Activated naive CD8-positive, alpha-beta T cell treated with anti-CD3 and anti-CD28 coated beads, Interleukin-2, amount 50 U/mL, for 24 hours (primary cell): Measurements from ENCODE around the gene CLIP2.
"Not testable (repeated sequence)": the region's sequence is repeated elsewhere in the genome, so short reads cannot be mapped to it uniquely, and the experiment has no call there.

Experiments used
- ATAC-seq: fragments of 150-1000 bp; cut with Tn5 transposase; one replicate; pipeline ENCODE4 v1.10.0; 2021
- DNase-seq: peaks from one replicate; pipeline ENCODE4 v3.0.0; 2021
- H3K27ac Mint-ChIP-seq: one replicate; pipeline ENCODE4 v1.8.0; 2021; ENCODE audit warnings: mild to moderate bottlenecking, mixed read lengths
- H3K27me3 Mint-ChIP-seq: one replicate; pipeline ENCODE4 v1.8.0; 2021; ENCODE audit warnings: mixed read lengths
- H3K36me3 Mint-ChIP-seq: one replicate; pipeline ENCODE4 v1.8.0; 2021; ENCODE audit warnings: low read depth, mixed read lengths
- H3K4me1 Mint-ChIP-seq: one replicate; pipeline ENCODE4 v1.8.0; 2021; ENCODE audit warnings: mixed read lengths
- H3K4me3 Mint-ChIP-seq: one replicate; pipeline ENCODE4 v1.8.0; 2021; ENCODE audit warnings: mild to moderate bottlenecking, moderate library complexity, mixed read lengths
- H3K9me3 Mint-ChIP-seq: one replicate; pipeline ENCODE4 v1.8.0; 2021; ENCODE audit warnings: mixed read lengths

Gene CLIP2

DNA sequence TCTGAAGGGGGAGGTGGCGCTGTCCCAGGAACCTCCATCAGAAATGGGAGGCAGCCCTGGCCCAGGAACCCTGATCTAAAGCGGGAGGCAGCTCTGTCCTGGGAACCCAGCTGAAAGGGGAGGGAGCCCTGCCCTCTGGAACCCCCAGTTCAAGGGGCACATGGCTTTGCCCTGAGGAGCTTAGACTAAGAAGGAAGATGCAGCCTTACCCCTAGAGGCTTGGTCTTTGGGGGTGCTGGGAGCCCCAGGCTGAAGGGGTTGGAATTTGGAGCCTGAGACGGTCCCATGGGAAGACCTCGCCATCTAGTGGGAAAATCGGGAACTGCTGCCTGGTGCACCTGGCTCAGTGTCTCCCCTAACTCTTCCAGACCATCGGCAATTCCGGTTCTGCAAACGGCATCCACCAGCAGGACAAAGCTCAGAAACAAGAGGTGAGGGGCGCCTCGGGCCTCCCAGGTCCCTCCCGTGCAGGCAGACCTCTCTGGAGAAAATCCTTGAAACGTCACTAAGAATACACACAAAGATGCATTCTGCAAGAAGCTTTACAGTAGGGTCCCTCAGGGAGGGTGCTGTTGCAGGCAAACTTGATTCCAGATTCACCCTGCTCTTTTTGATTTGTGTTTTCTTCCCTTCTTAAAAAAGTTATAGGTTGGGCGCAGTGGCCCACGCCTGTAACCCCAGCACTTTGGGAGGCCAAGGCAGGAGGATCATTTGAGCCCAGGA lies 112.1 kb downstream of the CLIP2 start:
- Mint-ChIP-seq H3K36me3 (no peaks in the 10 kb centered on the region), H3K4me1 (no peaks in the 10 kb centered on the region), H3K4me3 (no peak overlapping the region), H3K27me3 (no peaks in the 10 kb centered on the region), H3K9me3 (no peaks in the 10 kb centered on the region), H3K27ac (no peak overlapping the region)
- ATAC-seq (peak; percentile 66), DNase-seq (peak; percentile 81)

DNA sequence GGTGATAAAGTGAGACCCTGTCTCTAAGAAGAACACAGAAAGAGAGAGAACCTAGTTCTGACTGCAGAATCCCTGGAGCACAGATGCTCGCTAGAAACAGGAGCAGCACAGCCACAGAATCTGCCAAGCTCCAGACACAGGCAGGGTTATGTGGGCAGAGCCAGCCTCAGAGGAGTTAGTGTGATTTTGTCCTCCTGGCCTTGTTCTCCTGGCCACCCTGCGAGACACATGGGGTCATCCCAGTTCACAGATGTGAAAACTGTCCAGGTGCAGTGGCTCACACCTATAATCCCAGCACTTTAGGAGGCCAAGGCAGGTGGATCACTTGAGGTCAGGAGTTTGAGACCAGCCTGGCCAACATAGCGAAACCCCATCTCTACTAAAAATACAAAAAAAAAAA lies 113.5 kb downstream of the CLIP2 start:
- H3K27me3 Mint-ChIP-seq = not testable (repeated sequence)

DNA sequence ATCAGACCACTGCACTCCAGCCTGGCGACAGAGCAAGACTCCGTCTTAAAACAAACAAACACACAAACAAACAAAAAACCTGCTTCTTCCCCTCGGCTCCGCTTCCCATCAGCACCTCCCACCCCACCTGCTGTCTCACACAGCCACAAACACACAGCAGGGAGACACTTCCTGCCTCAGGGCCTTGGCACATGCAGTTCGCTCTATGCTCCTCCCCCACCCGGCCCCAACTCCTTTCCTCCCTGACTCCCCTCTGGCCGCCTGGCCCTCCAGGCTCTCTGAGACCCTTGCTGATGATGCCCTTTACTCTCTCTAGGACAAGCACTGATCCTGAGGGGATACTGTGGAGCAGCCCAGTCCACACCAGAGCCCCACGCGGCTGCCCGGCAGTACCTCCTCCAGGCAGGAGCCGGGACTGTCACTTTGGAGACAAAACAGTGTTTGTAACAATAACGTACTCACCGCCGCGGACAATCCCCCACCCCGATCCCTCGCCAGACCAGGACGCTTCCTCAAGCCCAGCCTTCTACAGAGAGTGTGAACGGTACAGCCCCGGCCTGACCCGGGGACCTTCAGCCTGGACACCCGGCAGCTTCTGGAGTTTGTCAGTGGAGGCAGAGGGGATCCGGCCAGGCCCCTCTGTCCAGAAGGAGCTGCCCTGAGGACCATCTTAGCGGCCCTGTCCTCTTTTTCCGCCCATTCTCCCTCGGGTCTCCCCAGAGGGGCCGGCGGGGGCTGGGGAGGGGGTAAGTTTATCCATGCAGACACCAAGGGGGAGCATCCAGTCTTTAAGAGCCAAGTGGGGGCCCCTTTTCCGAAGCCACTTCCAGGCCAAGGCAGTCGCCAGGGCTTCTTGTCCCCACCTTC lies 114.5 kb downstream of the CLIP2 start:
- ATAC-seq (no peak), DNase-seq (no peak)
- Mint-ChIP-seq H3K36me3 (no peaks in the 10 kb centered on the region), H3K4me3 (no peak overlapping the region), H3K27ac (no peak overlapping the region), H3K4me1 (no peaks in the 10 kb centered on the region), H3K27me3 (no peaks in the 10 kb centered on the region), H3K9me3 (no peaks in the 10 kb centered on the region)

More for the DNA sequence above, 113.5 kb downstream of the CLIP2 start:
- not testable (repeated sequence) for H3K9me3 Mint-ChIP-seq, H3K36me3 Mint-ChIP-seq, H3K4me3 Mint-ChIP-seq, H3K27ac Mint-ChIP-seq, DNase-seq, ATAC-seq, H3K4me1 Mint-ChIP-seq

DNA sequence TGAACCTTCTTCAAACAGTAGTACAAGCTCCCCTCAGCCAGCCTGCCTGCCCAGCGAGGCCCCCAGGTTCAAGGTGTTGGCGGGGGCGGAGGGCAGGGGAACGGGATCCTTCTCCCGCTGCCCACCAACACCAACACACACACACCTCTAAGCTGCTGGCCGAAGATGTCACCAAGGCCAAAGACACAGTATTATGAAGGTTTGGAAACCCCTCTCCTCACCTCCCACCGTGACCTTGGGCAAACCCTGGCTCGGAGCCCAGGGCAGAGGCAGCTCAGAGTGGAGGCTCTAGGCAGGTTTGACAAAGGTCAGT lies 115.1 kb downstream of the CLIP2 start:
- Mint-ChIP-seq H3K9me3 (no peaks in the 10 kb centered on the region), H3K4me3 (no peak overlapping the region), H3K36me3 (no peaks in the 10 kb centered on the region), H3K27me3 (no peaks in the 10 kb centered on the region), H3K27ac (no peak overlapping the region), H3K4me1 (no peaks in the 10 kb centered on the region)
- ATAC-seq (no peak), DNase-seq (no peak)

DNA sequence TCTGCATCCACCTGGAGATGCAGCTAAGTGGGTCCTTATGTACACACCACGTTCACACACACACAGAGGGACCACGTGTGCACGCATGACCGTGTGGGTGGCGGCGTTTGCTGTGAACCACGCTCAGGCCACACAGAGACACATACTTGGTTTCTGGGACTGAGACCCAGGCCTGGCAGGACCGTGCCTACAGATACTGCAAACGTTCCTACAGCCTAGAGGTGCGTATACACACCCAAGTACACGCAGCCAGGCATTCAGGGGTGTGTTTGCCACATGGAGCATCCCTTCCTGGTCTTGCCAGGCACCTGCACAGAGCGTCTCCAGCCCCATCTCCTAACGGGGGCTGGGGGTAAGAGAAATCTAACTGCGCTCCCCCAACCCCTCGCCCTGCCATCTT lies 115.5 kb downstream of the CLIP2 start:
- no peak overlapping the region for H3K4me3 Mint-ChIP-seq
- no peaks in the 10 kb centered on the region for H3K27me3 Mint-ChIP-seq
- H3K27ac Mint-ChIP-seq = no peak overlapping the region
- no peaks in the 10 kb centered on the region for H3K36me3 Mint-ChIP-seq
- no peaks in the 10 kb centered on the region for H3K4me1 Mint-ChIP-seq
- DNase-seq (no peak), ATAC-seq (no peak)
- H3K9me3 Mint-ChIP-seq = no peaks in the 10 kb centered on the region

DNA sequence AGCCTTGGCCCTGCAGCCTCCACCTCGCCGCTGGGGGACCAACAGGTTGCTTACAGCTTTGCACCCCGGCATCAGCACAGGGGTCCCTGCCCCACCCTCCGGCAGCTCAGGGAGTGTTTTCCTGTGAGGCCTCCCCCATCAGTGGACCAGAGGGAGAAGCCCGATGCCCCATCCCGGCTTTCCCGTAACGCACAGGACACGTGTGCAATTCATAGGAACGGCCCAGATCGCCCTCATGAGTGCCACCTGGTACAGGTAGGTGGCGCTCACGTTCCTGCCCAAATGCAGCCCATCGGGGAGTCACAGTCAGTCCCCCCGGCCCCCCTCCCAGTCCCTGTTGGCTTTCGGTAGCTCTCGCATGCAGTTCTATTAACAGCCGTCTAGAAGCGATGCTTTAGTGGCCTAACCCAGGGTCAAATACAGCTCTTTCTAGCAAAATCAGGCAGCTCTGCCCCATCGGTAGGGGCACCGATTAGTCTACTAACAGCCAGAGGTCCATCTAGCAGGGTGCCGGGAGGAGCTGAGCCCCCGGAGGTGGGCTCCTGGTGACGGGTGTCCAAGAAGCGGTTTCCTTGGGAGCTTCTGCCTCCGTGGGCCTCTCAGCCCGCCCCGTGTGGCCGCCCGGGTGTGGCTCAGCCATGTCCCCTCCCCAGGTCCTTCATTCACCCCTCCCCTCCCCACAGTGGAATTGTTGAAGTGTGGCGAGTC lies 116.1 kb downstream of the CLIP2 start:
- Mint-ChIP-seq H3K4me1 (no peaks in the 10 kb centered on the region), H3K9me3 (no peaks in the 10 kb centered on the region), H3K27me3 (no peaks in the 10 kb centered on the region), H3K4me3 (no peak overlapping the region), H3K36me3 (no peaks in the 10 kb centered on the region), H3K27ac (no peak overlapping the region)
- ATAC-seq (no peak), DNase-seq (peak; percentile 12)

DNA sequence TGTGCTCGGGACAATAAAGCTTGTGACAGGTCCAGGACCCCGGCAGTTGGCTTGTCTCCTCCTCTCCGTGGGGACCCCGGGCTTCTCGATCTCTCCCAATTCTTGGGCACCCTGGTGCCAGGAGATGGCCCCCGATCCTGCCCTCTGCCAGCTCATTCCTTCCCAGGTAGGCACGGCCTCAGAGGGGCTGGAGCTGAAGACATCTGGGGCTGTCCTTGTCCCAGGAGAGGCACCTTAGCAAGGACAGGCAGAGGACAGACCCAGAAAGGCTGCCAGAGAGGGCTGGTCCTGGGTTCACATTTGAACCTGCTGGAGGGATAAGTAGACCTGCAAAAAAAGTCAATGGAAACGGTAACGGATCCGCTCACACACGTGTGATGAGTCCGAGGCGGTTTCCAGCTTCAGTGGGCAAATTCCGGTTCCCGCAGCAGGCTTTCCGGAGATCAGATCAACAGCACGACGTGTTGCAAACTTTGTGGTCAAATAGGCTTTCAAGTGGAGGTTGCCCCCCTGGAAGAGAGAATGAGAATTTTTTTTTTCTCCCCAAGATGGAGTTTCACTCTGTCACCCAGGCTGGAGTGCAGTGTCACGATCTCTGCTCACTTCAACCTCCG lies 116.8 kb downstream of the CLIP2 start:
- no peaks in the 10 kb centered on the region for H3K4me1 Mint-ChIP-seq
- no peaks in the 10 kb centered on the region for H3K27me3 Mint-ChIP-seq
- DNase-seq (no peak), ATAC-seq (no peak)
- H3K36me3 Mint-ChIP-seq = no peaks in the 10 kb centered on the region
- no peaks in the 10 kb centered on the region for H3K9me3 Mint-ChIP-seq
- H3K4me3 Mint-ChIP-seq = no peak overlapping the region
- H3K27ac Mint-ChIP-seq = no peak overlapping the region

DNA sequence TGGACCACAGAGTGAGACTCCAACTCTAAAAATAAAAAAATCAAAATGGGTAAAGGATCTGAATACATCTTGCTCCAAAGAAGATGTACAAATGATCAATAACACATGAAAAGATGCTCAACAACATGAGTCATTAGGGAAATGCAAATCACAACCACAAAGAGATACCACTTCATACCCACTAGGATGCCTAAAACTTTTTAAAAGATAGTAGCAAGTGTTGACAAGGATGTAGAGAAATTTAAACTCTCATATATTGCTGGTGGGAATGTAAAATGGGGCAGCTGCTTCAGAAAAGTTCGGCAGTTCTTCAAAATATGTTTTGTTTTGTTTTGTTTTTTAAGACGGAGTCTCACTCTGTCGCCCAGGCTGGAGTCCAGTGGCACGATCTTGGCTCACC lies 118.8 kb downstream of the CLIP2 start:
- Mint-ChIP-seq H3K4me3 (no peak overlapping the region), H3K9me3 (no peaks in the 10 kb centered on the region), H3K27me3 (no peaks in the 10 kb centered on the region), H3K4me1 (no peaks in the 10 kb centered on the region), H3K27ac (no peak overlapping the region), H3K36me3 (no peaks in the 10 kb centered on the region)
- no peak for ATAC-seq
- DNase-seq = no peak

DNA sequence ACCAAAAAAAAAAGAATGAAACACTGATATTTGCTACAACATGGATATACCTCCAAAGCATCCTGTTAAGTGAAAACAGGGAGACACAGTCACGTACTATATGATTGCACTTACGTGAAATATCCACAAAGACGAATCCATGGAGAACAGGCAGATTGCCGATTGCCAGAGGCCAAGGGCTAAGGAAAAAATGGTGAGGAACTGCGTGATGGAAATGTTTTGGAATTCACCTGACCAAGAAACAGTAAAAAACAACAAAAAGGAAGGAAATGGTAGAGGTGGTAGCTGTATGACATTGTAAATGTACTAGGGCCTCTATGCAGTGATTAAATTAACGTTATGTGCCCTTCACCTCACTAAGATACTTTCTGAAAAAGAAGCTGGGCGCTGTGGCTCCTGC lies 120.4 kb downstream of the CLIP2 start:
- no peak overlapping the region for H3K27ac Mint-ChIP-seq
- ATAC-seq = no peak
- H3K9me3 Mint-ChIP-seq = no peaks in the 10 kb centered on the region
- H3K4me1 Mint-ChIP-seq = no peaks in the 10 kb centered on the region
- no peaks in the 10 kb centered on the region for H3K27me3 Mint-ChIP-seq
- H3K4me3 Mint-ChIP-seq = no peak overlapping the region
- no peaks in the 10 kb centered on the region for H3K36me3 Mint-ChIP-seq
- DNase-seq = no peak

DNA sequence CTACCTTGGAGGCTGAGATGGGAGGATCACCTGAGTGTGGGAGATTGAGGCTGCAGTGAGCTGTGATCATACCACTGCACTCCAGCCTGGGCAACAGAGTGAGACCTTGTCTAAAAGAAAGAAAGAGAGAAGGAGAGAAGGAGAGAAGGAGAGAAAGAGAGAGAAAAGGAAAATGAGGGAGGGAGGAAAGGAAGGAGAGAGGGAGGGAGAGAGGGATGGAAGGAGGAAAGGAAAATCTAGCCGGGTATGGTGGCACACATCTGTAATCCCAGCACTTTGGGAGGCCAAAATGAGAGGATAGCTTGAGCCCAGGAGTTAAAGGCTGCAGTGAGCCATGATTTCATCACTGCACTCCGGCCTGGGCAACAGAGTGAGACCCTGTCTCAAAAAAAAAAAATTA lies 121.6 kb downstream of the CLIP2 start:
- no peaks in the 10 kb centered on the region for H3K36me3 Mint-ChIP-seq
- no peak overlapping the region for H3K4me3 Mint-ChIP-seq
- no peaks in the 10 kb centered on the region for H3K4me1 Mint-ChIP-seq

DNA sequence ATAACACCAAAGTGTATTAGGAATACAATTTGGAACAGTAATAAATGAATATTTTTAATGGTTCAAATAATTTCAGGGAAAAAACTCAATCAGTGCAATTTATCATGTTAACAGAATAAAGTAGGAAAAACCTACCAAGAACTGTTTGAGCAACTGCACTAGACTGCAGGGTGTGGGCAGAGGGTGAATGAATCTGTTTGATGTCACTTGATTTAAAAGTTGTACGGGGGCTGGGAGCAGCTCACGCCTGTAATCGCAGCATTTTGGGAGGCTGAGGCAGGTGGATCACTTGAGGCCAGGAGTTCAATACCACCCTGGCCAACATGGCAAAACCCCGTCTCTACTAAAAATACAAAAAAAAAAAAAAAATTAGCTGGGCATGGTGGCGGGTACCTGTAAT lies 122.4 kb downstream of the CLIP2 start:
- H3K27ac Mint-ChIP-seq, DNase-seq, H3K9me3 Mint-ChIP-seq, H3K27me3 Mint-ChIP-seq, H3K4me1 Mint-ChIP-seq, H3K36me3 Mint-ChIP-seq, H3K4me3 Mint-ChIP-seq, ATAC-seq: not testable (repeated sequence)

More for the DNA sequence above, 121.6 kb downstream of the CLIP2 start:
- ATAC-seq (no peak), DNase-seq (no peak)
- Mint-ChIP-seq H3K9me3 (no peaks in the 10 kb centered on the region), H3K27ac (no peak overlapping the region), H3K27me3 (no peaks in the 10 kb centered on the region)

DNA sequence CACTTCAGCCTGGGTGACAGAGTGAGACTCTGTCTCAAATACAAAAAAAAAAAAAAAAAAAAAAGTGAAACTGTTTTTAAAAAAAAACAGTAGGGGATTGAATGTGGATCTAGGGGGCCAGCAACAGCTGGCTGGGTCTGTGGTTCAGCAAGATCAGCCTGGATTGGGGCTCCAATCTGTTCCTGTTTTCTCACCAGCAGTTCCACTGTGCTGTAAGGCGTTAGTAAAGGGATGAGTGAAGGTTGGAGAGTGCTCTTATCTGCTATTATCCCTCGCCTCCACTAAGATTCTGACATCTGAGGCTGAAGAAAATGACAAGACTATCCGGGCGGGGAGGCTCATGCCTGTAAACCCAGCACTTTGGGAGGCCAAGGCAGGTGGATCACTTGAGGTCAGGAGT lies 122.8 kb downstream of the CLIP2 start:
- no peak for DNase-seq
- H3K9me3 Mint-ChIP-seq = no peaks in the 10 kb centered on the region
- H3K27me3 Mint-ChIP-seq = no peaks in the 10 kb centered on the region
- no peaks in the 10 kb centered on the region for H3K36me3 Mint-ChIP-seq
- no peak overlapping the region for H3K27ac Mint-ChIP-seq
- no peak overlapping the region for H3K4me3 Mint-ChIP-seq
- no peaks in the 10 kb centered on the region for H3K4me1 Mint-ChIP-seq
- no peak for ATAC-seq

DNA sequence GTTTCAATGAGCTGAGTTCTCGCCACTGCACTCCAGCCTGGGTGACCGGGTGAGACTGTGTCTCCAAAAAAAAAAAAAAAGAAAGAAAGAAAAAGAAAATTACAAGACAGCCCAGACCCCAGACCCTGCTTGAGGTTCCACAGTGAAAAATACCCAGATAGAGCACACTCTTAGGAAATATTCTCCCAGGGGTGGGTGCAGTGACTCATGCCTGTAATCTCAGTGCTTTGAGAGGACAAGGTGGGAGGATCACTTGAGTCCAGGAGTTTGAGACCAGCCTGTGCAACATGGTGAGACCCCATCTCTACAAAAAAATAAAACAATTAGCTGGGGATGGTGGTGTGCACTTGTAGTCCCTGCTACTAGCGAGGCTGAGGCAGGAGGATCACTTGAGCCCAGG lies 123.4 kb downstream of the CLIP2 start:
- no peak overlapping the region for H3K4me3 Mint-ChIP-seq
- no peaks in the 10 kb centered on the region for H3K9me3 Mint-ChIP-seq
- H3K36me3 Mint-ChIP-seq = no peaks in the 10 kb centered on the region
- ATAC-seq = no peak
- no peak for DNase-seq
- H3K27ac Mint-ChIP-seq = no peak overlapping the region
- peaks cover 2% of the 10 kb centered on the region for H3K27me3 Mint-ChIP-seq
- H3K4me1 Mint-ChIP-seq = peaks cover 1% of the 10 kb centered on the region

DNA sequence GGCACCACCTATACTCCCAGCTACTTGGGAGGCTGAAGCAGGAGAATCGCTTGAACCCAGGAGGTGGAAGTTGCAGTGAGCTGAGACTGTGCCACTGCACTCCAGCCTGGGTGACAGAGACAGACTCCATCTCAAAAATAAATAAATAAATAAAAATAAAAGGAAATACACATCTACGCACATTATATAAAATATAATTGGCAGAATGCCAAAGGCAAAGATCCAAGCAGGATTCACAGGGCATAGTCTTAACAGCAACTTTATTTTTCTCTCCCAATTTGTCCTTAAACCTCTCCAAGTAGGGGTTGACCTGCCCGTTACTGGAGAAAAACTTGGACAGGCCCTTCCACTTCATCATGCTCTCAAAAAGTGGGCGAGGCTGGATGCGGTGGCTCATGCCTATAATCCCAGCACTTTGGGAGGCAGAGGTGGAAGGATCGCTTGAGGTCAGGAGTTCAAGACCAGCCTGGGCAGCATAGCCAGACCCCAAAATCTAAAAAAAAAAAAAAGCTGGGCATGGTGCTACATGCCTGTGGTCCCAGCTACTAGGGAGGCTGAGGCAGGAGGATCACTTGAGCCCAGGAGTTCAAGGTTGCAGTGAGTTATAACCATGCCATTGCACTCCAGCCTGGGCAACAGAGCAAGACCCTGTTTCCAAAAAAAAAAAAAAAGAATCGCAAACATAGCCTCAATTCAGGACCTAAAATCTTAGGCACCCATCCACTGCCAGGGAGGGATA lies 125.6 kb downstream of the CLIP2 start:
- not testable (repeated sequence) for H3K27me3 Mint-ChIP-seq, ATAC-seq, H3K4me3 Mint-ChIP-seq, H3K27ac Mint-ChIP-seq, H3K4me1 Mint-ChIP-seq, H3K9me3 Mint-ChIP-seq, DNase-seq, H3K36me3 Mint-ChIP-seq
